Smooth muscle cell of the coronary artery (primary cell): ENCODE results near the gene ADAMTS5. TPM values are rescaled to one million over a fixed set of nuclear protein-coding genes. Genes with fewer than 3 reads are reported as not detected.

ENCODE experiments used
- total RNA-seq: library from RNA; depleted of rRNA; stranded (reverse); fragments of >200 nt; gene quantifications from 2 replicates; pipeline ENCODE4 v1.2.3, GENCODE V29; 2014; ENCODE audit warnings: low replicate concordance

ADAMTS5 gene
- 0.08 and 8.1 TPM in 2 replicates for total RNA-seq

DNA sequence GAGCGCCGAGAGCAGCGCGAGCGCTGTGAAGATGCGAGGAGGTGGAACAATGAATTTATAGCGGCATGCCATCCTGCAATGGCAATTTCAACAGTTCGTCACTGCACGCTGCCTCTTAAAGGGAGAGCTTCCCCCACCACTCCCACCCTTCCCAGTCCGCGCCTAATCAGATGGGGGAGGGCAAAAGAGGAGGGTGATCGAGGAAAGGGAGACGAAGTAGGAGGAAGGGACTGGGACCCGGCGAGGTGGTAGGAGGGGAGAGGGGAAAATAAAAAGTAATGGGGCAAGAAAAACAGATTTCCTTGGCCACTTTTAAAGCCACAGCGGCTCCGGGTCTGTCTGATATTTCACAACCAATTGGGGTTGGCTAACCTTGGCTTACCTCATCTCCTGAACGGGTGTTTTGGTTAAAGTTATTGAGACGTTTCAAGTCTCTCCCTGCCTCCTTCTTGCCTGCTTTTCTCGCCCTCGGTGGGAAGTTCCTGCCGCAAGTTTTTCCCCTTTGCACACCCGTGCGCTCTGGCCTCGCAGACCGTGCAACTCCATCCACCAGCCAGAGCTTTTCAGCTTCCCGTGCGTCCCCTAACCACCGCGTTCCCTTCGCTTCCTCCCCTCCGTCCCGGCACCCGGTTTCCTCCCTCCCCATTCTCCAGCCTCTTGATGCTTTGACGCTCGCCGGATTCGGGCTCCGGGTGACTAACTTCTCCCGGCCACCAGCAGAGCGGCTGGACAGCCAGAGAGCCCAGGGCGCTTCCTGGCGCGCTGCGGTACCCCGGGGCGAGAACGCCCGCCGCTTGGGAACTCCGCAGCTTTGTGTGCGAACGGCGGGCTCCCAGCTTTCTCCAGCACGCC is at the start of gene ADAMTS5:
Gene ADAMTS5, minus strand, starts transcription at position 27 of the 852 bp plus-strand sequence. CDS start 697 bp downstream, outside the sequence.

Other genes with a start within 250 kb of the ADAMTS5 start
- gene ADAMTS1, start 121.7 kb downstream of the ADAMTS5 start, total RNA-seq = 82.2 and 200 TPM in 2 replicates